Anterior cingulate cortex (tissue), 58 donors: ENCODE measurements around the gene PRR13.
"Not testable (repeated sequence)": the region's sequence is repeated elsewhere in the genome, so short reads cannot be mapped to it uniquely, and the experiment has no call there.

Experiments
- DNase-seq, 58 donors: peaks; one replicate each; lab custom pipeline; 2025; lab: John Stamatoyannopoulos, UW

The PRR13 gene

DNA sequence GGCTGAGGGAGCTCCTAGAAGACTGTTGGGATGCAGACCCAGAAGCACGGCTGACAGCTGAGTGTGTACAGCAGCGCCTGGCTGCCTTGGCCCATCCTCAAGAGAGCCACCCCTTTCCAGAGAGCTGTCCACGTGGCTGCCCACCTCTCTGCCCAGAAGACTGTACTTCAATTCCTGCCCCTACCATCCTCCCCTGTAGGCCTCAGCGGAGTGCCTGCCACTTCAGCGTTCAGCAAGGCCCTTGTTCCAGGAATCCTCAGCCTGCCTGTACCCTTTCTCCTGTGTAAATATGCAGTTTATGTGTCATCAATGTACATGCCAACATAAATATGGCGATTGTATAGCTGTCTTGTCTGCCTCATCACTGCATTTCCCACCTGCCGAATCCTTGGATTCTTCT, 10.3 kb upstream of the PRR13 start:
- DNase-seq, result no peak

DNA sequence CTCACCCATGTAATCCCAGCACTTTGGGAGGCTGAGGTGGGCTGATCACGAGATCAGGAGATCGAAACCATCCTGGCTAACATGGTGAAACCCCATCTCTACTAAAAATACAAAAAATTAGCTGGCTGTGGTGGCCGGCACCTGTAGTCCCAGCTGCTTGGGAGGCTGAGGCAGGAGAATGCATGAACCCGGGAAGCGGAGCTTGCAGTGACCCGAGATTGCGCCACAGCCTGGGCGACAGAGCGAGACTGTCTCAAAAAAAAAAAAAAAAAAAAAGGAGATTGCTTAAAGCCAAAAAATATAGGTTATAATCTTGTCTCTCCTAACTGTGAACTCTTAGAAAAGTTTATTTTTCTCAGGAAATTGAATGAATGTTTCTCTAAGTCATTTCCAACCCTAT, 6.2 kb upstream of the PRR13 start:
- not testable (repeated sequence) for DNase-seq

DNA sequence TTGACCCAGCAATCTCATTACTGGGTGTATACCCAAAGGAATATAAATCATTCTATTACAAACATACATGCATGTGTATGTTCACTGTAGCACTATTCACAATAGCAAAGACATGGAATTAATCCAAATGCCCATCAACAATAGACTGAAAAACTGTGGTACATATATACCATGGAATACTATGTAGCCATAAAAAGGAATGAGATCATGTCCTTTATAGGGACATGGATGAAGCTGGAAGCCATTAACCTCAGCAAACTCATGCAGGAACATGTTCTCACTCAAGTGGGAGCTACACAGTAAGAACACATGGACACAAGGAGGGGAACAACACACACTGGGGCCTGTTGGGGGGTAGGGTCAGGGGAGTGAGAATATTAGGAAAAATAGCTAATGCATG, 2.0 kb upstream of the PRR13 start:
- not testable (repeated sequence) for DNase-seq

DNA sequence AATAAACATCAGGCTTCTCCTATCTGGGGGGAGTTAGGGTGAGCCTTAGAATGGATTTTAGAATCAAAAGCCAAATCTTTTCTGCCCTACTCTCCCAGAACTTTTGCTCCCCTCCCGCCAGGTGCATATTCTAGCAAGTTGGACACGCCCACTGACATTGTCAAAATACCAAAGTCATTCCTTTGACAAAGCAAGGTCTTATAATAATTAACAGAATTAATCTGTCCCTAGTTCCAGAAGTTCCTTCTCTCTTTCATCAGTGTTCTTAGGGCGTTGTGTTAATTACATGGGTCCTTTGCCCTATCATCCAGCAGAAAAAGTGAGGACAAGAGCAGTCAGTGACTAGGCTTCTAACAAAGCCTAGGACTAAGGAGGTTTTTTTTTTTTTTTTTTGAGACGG, 2.4 kb downstream of the PRR13 start:
- DNase-seq, result no peak

DNA sequence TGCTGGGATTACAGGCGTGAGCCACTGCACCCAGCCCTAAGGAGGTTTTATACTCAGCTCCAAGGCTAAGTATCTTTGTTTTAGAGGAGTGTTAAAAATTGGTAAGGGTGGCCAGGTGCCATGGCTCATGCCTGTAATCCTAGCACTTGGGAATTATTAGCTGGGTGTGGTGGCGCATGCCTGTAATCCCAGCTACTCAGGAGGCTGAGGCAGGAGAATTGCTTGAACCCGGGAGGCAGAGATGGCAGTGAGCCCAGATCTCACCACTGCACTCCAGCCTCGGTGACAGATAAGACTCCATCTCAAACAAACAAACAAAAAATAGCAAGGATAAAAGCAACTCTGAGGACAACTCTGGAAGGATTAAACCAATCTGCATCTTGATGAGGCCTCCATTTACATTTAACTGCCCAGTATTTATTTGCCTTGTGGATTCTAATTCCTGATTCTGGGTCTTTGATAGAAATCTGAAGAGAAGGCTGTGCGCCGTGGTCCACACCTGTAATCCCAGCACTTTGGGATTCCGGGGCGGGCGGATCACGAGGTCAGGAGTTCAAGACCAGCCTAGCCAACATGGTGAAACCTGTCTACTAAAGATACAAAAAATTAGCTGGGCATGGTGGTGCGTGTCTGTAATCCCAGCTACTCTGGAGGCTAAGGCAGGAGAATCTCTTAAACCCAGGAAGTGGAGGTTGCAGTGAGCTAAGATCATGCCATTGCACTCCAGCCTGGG, 3.2 kb downstream of the PRR13 start:
- not testable (repeated sequence) for DNase-seq

DNA sequence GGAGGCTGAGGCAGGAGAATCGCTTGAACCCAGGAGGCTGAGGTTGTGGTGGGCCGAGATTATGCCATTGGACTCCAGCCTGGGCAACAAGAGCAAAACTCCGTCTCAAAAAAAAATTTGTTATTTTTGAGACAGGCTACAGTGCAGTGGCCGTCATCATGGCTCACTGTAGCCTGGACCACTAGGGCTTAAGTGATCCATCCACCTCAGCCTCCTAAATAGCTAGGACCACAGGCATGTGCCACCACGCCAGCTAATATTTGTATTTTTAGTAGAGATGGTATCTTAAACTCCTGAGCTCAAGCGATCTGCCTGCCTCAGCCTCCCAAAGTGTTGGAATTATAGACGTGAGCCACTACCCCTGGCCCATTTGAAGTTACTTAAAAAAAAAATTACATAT, 9.4 kb downstream of the PRR13 start:
- no peak for DNase-seq

DNA sequence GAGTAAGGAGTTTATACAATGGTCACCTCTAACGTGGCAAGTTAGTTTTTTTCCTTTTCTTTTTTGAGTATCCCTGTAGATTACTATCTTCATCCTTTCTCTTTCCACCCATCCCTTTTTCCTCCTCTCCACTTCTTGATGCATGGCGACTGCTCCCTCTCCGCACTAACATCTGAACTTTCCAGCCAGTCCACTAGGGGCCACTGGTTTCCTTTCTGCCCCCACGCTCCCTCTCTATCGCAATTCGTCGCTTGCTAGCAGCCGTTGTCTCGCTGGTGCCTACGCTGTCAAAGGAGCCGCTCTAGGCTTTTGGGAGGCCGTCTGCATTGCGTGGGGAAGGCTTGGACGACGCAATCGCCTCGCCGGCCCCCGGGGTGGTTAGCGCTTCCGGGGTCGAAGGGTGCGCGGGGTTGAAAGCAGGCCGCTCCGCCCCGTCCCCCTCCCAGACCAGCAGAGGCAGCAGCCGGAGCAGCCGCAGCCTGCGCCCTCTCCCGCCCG, 10.2 kb downstream of the PRR13 start, which contains the start of gene PCBP2:
PCBP2 (plus strand) TSS at position 442 of the 498 bp plus-strand sequence. CDS start 2,699 bp downstream, outside the sequence.
- peak; percentile 90 to 100 (median 99) for DNase-seq

DNA sequence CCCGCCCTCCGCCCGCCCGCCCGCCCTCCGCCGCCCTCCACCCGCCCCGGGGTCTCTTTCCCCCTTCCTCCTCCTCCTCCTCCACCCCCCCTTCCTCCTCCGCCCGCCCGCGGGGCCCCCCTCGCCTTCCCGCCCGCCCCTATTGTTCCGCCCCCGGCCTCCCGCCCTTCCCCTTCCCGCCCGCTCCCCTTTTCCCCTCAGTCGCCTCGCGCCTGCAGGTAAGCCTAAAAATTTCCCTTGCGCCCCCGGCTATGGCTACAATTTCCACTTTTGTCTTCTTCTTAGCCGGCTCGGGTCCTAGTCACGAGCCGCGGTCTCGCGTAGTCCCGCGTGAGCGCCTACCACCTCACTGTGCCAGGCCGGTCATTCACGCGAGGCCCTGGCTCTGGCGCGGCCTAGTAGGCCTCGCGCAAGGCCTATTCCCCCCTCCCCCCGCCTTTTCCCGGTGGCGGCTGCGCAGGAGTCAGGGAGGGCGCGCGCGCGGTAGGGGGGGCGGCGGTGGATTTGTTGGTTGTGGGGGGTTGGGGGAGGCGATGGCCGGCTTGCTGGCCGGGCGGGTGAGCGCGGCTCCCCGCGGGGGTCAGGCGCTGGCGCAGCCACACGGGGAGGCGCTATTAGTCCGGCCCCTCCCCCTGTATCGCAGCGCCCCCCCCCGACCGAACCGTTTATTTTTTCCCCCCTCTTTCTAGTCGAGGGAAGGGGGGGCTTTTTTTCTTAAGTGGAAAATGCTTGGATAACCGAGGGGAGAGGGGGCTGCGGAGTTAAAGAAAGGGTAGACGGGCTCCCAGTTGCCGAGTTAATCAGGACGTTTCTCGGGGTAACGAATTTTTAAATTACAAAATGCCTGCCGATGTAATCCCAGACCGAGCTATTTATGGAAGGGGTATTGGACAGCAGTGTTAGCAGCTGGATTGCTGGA, 10.9 kb downstream of the PRR13 start:
- DNase-seq, result peak in 57 of 58 donors; percentile 37 to 92 (median 81)

DNA sequence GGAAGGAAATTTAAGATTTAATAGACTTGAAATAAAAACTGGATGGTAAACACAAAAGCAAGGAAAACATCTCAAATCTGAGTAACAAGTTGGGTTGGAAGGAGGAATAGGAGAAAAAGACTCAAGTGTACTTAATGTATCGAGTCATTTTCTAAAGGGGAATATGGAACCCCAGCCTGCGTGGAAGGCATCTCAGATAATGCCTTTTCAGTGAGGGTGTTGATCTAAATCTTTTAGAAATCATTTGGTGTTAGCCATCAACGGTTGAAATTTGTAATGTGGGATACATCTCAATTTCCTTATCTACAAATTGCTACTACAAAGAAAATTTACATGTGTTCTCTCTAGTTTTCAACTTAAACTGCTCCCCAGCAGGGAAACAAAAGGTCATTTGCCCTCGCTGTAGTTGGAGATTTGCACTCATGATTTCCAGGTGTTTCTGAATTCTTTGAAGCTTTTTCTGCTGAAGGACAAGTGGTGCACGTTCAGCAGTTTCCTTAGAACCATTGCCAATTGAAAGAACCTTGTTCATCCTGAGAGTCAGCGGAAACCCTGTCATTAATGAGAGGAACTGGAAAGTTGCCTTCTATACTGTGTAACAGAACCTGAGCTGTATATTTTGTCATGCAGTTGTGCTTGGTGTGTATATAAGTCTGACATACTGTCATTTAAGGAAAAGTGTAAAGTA, 12.6 kb downstream of the PRR13 start:
- no peak for DNase-seq

DNA sequence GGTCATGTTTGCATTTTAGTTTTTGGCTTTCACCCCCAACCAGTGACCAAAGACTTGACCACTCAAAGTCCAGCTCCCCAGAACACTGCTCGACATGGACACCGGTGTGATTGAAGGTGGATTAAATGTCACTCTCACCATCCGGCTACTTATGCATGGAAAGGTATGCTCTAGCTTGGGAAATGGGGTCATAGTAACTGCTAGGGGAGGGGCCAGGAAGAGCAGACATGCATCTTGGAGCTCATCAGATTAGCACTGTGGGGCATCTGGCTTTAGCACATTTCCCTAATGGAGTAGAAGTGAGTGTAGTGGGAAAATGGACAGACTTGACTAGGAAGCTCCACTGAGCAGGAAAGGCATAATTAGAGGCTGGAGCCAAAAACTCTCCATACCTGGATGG, 13.2 kb downstream of the PRR13 start:
- DNase-seq, result no peak

DNA sequence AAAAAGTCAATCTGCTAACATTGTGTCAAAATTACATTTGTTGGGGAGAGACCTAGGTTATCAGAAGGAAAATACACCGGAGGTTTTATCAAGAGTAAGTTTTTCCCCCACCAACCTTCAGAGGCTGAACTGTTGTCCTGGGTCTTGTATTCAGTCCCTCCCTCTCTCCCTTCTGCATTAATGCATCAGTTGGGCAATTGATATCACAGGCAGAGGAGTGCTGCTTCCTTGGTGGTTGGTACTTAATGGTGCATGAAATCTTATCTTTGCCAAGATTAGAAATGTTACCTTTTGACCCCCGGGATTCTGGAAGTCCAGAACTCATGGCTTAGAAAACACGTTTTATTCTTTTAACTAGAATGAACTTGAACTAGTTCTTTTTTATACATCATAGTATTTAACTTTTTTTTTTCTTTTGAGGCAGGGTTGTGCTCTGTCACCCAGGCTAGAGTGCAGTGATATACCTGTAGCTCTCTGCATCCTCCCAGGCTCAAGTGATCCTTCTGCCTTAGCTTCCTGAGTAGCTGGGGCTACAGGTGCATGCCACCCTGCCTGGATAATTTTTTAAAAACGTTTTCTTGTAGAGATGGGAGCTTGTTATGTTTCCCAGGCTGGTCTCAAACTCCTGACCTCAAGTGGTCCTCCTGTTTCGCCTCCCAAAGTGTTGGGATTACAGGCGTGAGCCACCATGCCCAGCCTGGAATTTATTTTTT, 15.3 kb downstream of the PRR13 start:
- no peak for DNase-seq

DNA sequence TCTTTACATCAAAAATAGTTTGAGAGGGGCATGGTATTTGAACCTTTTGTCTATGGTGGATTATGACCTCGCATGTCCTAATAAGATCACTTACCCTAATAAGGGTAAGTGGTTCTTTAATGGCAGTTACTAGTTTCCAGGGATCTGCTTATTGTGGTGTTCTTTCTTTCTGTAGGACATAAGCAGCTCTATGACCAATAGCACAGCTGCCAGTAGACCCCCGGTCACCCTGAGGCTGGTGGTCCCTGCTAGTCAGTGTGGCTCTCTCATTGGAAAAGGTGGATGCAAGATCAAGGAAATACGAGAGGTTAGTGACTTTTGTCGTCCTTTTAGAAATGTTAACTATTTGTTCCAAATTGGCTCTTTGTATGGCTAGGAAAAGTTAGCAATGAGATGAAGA, 17.6 kb downstream of the PRR13 start:
- no peak for DNase-seq

DNA sequence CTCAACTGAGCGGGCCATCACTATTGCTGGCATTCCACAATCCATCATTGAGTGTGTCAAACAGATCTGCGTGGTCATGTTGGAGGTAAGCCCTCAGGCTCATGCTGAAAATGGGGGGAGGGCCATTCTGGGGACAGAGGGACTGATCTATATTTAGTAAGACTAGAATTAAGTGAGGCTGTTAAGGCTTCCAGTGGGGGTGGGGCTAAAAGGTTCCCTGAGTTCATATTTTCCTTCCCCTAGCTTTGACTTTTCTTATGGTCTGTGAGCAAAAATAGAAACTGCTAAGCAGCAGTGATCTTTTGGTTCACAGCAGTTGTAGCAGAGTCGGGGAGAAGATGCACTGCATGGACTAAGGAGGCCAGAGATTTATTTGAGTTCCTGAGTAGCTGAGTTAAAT, 19.5 kb downstream of the PRR13 start:
- no peak for DNase-seq

DNA sequence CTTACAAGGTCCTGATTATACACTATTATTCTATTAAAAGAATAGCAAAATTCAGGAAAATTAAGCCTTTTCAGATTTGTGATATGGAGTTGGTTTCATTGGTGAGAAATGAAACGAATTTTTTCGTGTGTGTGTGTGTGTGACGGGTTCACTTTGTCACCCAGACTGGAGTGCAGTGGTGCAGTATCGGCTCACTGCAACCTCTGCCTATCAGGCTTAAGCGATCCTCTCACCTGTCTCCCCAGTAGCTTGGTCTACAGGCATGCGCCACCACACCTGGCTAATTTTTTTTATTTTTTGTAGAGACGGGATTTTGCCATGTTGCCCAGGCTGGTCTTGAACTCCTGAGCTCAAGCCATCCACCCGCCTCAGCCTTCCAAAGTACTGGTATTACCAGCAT, 20.1 kb downstream of the PRR13 start:
- DNase-seq, result no peak

DNA sequence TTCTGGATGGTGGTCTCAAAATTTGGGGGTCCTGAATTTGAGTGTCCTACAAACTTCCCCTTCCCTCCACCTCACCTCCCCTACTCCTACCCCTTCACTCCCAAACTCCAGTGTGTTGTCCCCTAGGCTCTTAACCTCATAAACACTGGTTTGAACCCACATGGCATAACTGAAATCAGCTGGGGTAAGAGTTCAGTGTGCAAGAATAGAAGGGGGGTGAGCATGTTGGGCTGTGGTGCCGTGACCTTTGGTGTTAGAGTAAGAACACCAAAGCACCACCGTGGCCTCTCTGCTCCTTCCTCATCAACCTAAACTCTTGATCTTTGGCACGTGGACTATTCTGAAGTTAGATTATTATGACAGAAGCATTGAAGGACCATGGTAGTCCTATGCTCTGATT, 21.4 kb downstream of the PRR13 start:
- no peak for DNase-seq

DNA sequence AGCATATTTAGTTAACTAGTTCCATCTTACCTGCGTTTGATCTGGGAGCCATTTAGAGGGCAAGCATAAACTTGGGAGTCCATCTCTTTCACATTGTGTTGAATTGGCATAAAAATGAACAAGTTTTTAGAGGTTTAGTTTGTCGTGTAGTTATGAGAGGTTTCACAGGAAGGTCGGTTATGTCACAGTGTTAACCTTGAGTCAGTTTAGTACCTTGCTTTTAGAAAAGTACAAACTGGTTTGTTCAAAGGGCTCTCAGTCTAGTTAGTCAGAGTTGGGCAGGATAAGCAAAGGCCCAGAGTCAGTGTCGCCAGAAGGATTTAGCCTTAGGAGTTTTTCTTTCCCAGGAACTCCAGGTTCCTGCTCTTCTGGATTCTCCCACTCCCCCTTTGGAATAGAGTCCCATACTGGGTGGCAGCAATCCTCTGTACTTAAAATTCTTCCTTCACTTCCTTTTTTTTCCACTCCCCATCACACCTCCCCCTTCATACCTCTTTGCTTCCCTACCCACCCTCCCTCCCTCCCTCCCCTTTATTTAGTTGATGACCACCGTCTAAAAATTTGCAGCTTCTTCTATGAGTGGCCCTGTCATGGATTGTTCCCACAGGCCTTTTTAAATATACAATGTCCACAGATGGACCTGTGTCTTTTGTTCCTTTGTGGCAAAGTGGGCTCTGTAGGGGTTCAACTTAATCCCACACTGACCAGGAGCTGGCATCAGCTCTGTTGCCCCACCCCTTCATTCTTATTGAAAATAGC, 22.4 kb downstream of the PRR13 start:
- no peak for DNase-seq

DNA sequence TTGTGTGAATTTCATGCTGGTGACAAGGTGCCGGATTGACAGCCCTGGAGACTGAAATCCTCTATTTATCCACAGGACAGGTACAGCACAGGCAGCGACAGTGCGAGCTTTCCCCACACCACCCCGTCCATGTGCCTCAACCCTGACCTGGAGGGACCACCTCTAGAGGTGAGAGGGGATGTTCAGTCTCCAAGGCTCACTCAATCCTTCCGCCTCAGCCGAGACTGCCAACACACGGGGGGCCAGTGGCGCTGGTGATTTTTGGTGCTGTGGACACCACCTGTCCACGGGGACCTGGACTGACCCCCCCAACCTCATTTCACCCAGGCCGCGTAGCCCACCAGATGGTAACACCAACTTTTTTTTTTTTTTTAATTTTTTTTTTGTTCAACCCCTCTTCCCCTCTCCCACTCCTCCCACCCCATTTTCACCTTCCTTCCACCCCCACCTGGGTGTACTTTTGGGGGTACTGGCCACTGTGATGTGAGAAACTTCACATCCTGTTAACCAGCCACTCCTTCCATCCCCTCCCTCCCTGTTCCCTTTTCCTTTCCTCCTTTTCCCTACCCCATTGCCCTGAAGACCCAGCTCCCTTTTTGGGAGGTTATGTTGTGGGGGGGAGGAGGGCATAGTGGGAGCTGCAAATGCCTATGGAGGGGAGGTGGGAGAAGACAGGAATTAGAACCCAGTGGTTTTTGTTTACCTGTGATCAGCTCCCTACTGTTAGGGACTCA, 23.3 kb downstream of the PRR13 start:
- DNase-seq, result no peak

DNA sequence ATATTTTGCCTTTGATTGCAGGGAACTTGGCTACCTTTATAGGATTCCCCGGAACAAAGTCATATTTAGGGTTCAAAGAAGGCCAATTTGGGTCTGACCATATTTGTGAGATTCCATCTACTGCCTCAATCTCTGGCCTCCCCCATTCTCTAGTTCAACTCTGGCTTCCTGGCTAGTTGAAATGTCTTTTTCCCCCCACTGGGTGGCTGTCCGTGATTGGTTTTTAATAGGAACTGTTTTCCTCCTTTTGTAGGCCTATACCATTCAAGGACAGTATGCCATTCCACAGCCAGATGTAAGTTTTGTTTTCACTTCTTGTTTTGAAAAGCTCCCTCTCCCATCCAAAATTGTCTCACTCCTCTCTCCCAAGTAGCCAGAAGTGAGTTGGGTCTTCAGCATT, 24.1 kb downstream of the PRR13 start:
- DNase-seq, result no peak

DNA sequence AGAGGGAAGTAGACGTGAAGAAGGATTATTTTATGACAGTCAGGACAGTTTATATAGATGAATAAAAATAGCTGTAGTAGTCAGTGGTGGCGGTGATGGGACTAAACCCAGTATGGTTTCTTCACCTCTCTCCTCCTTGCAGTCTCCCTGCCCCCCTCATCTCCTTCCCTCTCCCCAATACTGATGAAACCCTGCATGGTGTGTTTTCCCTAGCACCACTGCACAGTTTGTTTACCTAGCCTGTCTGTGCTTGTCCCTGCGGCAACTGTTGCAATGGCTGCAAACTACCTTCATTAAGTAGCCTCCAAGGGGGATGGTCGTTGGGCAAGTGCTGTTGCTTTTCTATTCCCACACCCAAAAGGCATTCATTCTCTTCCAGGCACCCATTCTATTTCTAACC, 25.1 kb downstream of the PRR13 start:
- DNase-seq, result no peak
